ENCODE results near the gene FBXO4.

FBXO4 gene

DNA sequence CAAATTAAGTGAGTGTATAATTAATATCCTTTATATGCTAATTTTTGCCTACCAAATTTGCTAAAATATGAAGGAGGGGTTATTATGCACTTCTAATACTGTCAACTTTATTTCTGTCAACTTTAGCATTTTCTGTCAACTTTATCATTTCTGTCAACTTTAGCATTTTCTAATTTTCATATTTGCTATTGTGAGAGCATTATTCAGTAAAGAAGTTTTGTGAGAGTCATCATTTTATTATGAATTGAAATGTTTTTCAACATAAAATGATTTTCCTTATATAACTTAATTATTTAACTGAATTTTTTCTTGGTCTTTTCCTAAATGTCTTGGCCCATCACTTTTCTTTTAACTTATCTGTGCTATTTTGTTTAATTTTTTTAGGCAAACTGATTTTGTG, 58.2 kb downstream of the FBXO4 start:
- no peak for DNase-seq

DNA sequence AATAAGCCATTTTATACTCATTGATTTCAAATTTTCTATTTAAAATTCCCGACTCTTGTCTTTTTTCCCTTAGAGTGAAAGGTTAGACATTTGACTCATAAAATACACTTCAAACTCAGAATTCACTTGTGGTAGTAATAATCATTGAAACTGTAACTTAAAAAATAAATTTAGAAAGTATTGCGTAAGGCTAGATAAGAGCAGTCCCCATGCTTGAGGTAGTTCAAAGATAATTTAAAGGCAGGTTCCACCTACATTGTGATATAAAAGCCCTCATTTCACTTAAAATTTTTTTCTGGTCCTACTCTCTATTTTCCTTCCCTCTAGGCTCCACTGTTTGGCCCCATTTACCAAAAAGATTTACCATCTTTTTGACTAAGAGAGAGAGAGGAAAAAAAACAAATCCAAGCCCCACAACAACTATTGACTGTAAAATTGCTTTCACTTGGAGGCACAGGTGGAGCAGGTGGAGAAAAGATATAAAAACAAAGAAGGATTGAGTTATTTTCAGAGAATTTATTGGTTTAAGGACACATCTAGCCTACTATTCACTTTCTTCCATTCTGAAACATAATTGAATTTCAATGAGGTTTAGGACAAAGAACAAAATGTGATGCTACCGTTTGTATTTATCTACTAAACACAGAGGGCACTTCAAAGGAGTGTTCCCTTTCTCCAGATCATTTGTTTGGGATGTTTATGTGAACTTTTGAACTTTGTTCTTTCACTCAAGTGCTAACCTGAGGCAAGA, 61.0 kb downstream of the FBXO4 start:
- no peak for DNase-seq
